Loucy (cell line): ENCODE results near the gene PAQR7.

Experiments
- H2AFZ ChIP-seq: fragments of 200-600 bp; sonication (generic); 2 replicates; pipeline ENCODE4 v1.6.0; 2016; ENCODE audit warnings: antibody characterized with exemption, mild to moderate bottlenecking, low read length, moderate library complexity
- H3F3A ChIP-seq: fragments of 200-600 bp; 2 replicates; pipeline ENCODE4 v1.6.0; 2016; ENCODE audit warnings: antibody characterized with exemption, low read depth, mild to moderate bottlenecking
- H3K27me3 ChIP-seq: fragments of 200-600 bp; sonication (generic); 2 replicates; pipeline ENCODE4 v1.6.1; 2014; ENCODE audit warnings: low read length, mild to moderate bottlenecking; ENCODE audit not compliant: insufficient read depth, poor library complexity, severe bottlenecking
- H3K36me3 ChIP-seq: fragments of 200-600 bp; sonication (generic); 2 replicates; pipeline ENCODE4 v1.6.1; 2016; ENCODE audit warnings: low read length; ENCODE audit not compliant: insufficient read depth
- H3K4me1 ChIP-seq: fragments of 200-600 bp; sonication (generic); 2 replicates; pipeline ENCODE4 v1.5.1; 2014; ENCODE audit warnings: low read length, mild to moderate bottlenecking; ENCODE audit not compliant: insufficient read depth, poor library complexity, severe bottlenecking
- H3K4me2 ChIP-seq: fragments of 200-600 bp; sonication (generic); 2 replicates; pipeline ENCODE4 v1.6.0; 2014; ENCODE audit warnings: antibody characterized with exemption, low read length, low read depth, mild to moderate bottlenecking; ENCODE audit not compliant: poor library complexity, severe bottlenecking
- H3K4me3 ChIP-seq: fragments of 200-600 bp; sonication (generic); 2 replicates; pipeline ENCODE4 v1.5.1; 2014; ENCODE audit warnings: low read length, mild to moderate bottlenecking, mixed read lengths; ENCODE audit not compliant: poor library complexity, severe bottlenecking
- H3K79me2 ChIP-seq: fragments of 200-600 bp; sonication (generic); 2 replicates; pipeline ENCODE4 v1.6.1; 2014; ENCODE audit warnings: low read length; ENCODE audit not compliant: insufficient read depth
- H3K9ac ChIP-seq: fragments of 200-600 bp; sonication (generic); 2 replicates; pipeline ENCODE4 v1.6.0; 2014; ENCODE audit warnings: mild to moderate bottlenecking, low read depth, low read length, moderate library complexity; ENCODE audit not compliant: poor library complexity, severe bottlenecking
- H3K9me2 ChIP-seq: fragments of 200-600 bp; sonication (generic); replicated peaks from 2 replicates; pipeline ENCODE4 v1.6.1; 2016; ENCODE audit warnings: low read depth, low read length, mixed read lengths
- H3K9me3 ChIP-seq: fragments of 200-600 bp; sonication (generic); 2 replicates; pipeline ENCODE4 v1.6.1; 2014; ENCODE audit warnings: mild to moderate bottlenecking, antibody characterized with exemption, low read length, low read depth; ENCODE audit not compliant: insufficient read depth
- H4K20me1 ChIP-seq: fragments of 200-600 bp; sonication (generic); 2 replicates; pipeline ENCODE4 v1.6.0; 2014; ENCODE audit warnings: antibody characterized with exemption, low read length, mild to moderate bottlenecking; ENCODE audit not compliant: insufficient read depth, poor library complexity, severe bottlenecking
- EZH2phosphoT487 ChIP-seq: fragments of 200-600 bp; IDR thresholded peaks from 2 replicates; pipeline ENCODE4 v1.6.1; 2018; ENCODE audit warnings: antibody characterized with exemption, mild to moderate bottlenecking, moderate library complexity, borderline replicate concordance
- TF ChIP-seq, protein P1 (sequence below): fragments of 200-600 bp; sonication (generic); conservative IDR thresholded peaks from 2 replicates; pipeline ENCODE4 v1.5.1; 2014; ENCODE audit warnings: mild to moderate bottlenecking, antibody characterized with exemption, low read length

Gene PAQR7

DNA sequence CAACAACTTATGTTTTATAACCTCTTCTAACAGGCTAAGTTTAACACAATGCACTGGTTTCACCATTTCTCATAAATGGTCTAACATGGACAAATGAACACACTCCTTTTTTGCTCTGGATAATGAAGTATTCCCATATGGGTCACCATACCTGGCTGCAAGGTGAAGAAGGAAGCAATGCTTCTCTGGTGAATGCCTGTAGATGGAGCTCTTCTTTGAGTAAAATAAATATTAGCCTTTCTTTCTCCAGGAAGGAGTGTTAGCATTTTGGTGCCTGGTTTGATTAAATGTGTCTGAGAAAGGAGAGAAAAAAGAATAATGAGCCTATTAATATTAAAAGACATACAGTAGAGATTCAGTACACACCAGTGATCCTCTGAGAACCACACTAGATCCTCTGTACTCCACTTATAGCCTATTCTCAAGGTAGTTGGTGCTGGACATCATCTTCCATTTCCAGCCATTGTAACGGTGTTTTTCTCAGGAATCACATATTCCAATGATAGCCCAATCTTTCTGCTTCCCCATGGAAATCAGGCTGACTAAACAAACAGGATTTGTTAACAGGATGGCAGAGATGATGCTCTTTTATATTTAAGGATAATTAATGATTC lies 38.1 kb downstream of the PAQR7 start:
- H3K9me2 ChIP-seq, result no peaks in the 10 kb centered on the region
- no peaks in the 10 kb centered on the region for H3K9me3 ChIP-seq
- H3K36me3 ChIP-seq, result peaks cover 39% of the 10 kb centered on the region
- no peak overlapping the region for H3K4me2 ChIP-seq
- H3K27me3 ChIP-seq, result no peaks in the 10 kb centered on the region
- no peaks in the 10 kb centered on the region for H3F3A ChIP-seq
- no peak overlapping the region for H3K9ac ChIP-seq
- no peak overlapping the region for H3K4me3 ChIP-seq
- no peak for TF ChIP-seq EZH2phosphoT487
- TF ChIP-seq, protein P1, sequence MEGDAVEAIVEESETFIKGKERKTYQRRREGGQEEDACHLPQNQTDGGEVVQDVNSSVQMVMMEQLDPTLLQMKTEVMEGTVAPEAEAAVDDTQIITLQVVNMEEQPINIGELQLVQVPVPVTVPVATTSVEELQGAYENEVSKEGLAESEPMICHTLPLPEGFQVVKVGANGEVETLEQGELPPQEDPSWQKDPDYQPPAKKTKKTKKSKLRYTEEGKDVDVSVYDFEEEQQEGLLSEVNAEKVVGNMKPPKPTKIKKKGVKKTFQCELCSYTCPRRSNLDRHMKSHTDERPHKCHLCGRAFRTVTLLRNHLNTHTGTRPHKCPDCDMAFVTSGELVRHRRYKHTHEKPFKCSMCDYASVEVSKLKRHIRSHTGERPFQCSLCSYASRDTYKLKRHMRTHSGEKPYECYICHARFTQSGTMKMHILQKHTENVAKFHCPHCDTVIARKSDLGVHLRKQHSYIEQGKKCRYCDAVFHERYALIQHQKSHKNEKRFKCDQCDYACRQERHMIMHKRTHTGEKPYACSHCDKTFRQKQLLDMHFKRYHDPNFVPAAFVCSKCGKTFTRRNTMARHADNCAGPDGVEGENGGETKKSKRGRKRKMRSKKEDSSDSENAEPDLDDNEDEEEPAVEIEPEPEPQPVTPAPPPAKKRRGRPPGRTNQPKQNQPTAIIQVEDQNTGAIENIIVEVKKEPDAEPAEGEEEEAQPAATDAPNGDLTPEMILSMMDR, result peak; percentile 66
- no peak overlapping the region for H2AFZ ChIP-seq
- H3K79me2 ChIP-seq, result peaks cover 7% of the 10 kb centered on the region; the same call in 1 of the 2 replicates
- no peaks in the 10 kb centered on the region for H4K20me1 ChIP-seq
- H3K4me1 ChIP-seq, result peaks cover 2% of the 10 kb centered on the region

DNA sequence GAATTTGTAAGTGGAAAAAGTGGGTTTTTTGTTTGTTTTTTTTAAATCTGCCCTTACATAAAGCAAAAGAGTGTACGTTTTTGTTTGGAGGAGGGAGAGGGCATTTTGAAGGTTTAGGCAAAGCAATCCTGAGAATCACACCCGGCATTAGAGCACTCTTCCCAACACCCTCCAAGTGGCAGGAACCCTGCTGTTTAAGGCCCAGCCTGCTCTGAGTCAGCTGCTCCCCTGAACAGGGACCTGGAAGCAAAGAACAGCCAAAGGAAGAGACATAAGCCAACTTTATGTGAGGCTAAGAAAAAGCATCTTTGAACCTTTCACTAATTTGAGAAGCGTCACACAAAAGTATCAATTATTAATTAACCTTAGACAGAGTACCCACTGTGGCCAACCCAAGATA lies 38.8 kb downstream of the PAQR7 start:
- Histone ChIP-seq H2AFZ (no peak overlapping the region), H3K9me3 (no peaks in the 10 kb centered on the region), H3K4me3 (no peak overlapping the region), H4K20me1 (no peaks in the 10 kb centered on the region), H3K79me2 (peaks cover 7% of the 10 kb centered on the region; the same call in 1 of the 2 replicates), H3K36me3 (peaks cover 40% of the 10 kb centered on the region), H3K9ac (no peak overlapping the region), H3K4me1 (peaks cover 8% of the 10 kb centered on the region), H3K27me3 (no peaks in the 10 kb centered on the region), H3K9me2 (no peaks in the 10 kb centered on the region), H3K4me2 (no peak overlapping the region), H3F3A (no peaks in the 10 kb centered on the region; the same call in 1 of the 2 replicates)
- TF ChIP-seq EZH2phosphoT487, result no peak
- TF ChIP-seq, protein P1, result no peak

DNA sequence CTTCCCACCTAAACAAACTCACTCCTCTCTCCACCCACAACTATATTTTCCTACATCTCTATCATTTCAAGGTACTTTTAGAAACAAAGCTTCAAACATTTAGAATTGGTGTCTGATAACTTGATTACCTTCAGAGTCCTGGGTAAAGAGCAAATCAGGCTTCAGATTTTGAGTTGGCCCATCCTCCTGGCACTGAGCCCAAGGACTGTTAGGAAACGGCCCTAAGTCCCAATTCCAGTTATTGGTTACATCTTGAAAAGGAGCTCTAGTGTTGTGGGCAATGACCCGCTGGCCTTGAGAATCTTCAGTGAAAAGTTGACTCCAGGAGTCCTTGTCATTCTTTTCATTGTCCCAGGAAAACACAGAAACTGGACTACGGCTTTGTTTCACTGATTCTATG lies 40.6 kb downstream of the PAQR7 start:
- Histone ChIP-seq H3K27me3 (no peaks in the 10 kb centered on the region), H4K20me1 (no peaks in the 10 kb centered on the region), H3K36me3 (peaks cover 56% of the 10 kb centered on the region), H3K9me2 (no peaks in the 10 kb centered on the region), H3K9me3 (no peaks in the 10 kb centered on the region), H3K4me3 (no peak overlapping the region), H3K4me2 (no peak overlapping the region), H2AFZ (no peak overlapping the region), H3K79me2 (no peaks in the 10 kb centered on the region), H3K9ac (no peak overlapping the region), H3F3A (peaks cover 2% of the 10 kb centered on the region; the same call in 1 of the 2 replicates), H3K4me1 (peaks cover 16% of the 10 kb centered on the region)
- TF ChIP-seq, protein P1, result no peak
- no peak for TF ChIP-seq EZH2phosphoT487
